WERI-Rb-1 (cell line): ENCODE measurements around the gene LARP7.
"Not testable (repeated sequence)": the region's sequence is repeated elsewhere in the genome, so short reads cannot be mapped to it uniquely, and the experiment has no call there.

Source experiments
- DNase-seq: peaks from one replicate; pipeline ENCODE4 v3.0.0-alpha.2; 2020
- H3K27ac ChIP-seq: fragments of 250-450 bp; sonication (Bioruptor Pico); 2 replicates; pipeline ENCODE4 v1.5.1; 2020; ENCODE audit warnings: mild to moderate bottlenecking, moderate library complexity
- H3K27me3 ChIP-seq: fragments of 250-450 bp; sonication (Bioruptor Pico); 2 replicates; pipeline ENCODE4 v1.5.1; 2021; ENCODE audit warnings: mild to moderate bottlenecking, low read depth, moderate library complexity; ENCODE audit not compliant: insufficient read depth, severe bottlenecking
- H3K36me3 ChIP-seq: fragments of 250-450 bp; sonication (Bioruptor Pico); 2 replicates; pipeline ENCODE4 v1.5.1; 2020; ENCODE audit warnings: mild to moderate bottlenecking, moderate library complexity
- H3K4me3 ChIP-seq: 2 replicates; pipeline ENCODE4 v1.5.1; 2011; ENCODE audit warnings: low read depth, mild to moderate bottlenecking, control low read depth, low read length
- H3K9me3 ChIP-seq: fragments of 250-450 bp; sonication (Bioruptor Pico); 2 replicates; pipeline ENCODE4 v1.5.1; 2021; ENCODE audit warnings: mild to moderate bottlenecking, moderate library complexity; ENCODE audit not compliant: severe bottlenecking
- TF ChIP-seq, protein P1 (sequence below): IDR thresholded peaks from 2 replicates; pipeline ENCODE4 v1.5.1; 2011; ENCODE audit warnings: low read depth, mild to moderate bottlenecking, control low read depth, inconsistent platforms, low read length

The LARP7 gene

DNA sequence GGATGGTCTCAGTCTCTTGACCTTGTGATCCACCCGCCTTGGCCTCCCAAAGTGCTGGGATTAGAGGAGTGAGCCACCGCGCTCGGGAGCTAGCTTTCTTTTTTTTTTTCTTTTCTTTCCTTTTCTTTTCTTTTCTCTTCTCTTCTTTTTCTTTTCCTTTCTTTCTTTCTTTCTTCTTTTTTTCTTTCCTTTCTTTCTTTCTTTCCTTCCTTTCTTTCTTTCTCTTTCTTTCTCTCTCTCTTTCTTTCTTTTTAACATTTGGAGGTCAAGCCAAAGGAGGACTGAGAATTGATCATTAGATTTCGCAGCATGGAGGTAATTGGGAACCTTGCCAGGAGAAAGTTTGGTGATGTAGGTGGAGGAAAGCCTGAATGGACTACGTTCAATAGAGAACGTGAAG lies 67.4 kb downstream of the LARP7 start:
- Histone ChIP-seq H3K9me3 (no peaks in the 10 kb centered on the region), H3K4me3 (no peak overlapping the region), H3K27ac (no peak overlapping the region), H3K36me3 (no peaks in the 10 kb centered on the region), H3K27me3 (peaks cover 6% of the 10 kb centered on the region)
- TF ChIP-seq, protein P1, sequence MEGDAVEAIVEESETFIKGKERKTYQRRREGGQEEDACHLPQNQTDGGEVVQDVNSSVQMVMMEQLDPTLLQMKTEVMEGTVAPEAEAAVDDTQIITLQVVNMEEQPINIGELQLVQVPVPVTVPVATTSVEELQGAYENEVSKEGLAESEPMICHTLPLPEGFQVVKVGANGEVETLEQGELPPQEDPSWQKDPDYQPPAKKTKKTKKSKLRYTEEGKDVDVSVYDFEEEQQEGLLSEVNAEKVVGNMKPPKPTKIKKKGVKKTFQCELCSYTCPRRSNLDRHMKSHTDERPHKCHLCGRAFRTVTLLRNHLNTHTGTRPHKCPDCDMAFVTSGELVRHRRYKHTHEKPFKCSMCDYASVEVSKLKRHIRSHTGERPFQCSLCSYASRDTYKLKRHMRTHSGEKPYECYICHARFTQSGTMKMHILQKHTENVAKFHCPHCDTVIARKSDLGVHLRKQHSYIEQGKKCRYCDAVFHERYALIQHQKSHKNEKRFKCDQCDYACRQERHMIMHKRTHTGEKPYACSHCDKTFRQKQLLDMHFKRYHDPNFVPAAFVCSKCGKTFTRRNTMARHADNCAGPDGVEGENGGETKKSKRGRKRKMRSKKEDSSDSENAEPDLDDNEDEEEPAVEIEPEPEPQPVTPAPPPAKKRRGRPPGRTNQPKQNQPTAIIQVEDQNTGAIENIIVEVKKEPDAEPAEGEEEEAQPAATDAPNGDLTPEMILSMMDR, result no peak
- DNase-seq, result no peak

- Histone ChIP-seq H3K9me3 (no peaks in the 10 kb centered on the region), H3K4me3 (peak overlapping the region; percentile 55), H3K27ac (no peak overlapping the region), H3K27me3 (peaks cover 6% of the 10 kb centered on the region), H3K36me3 (no peaks in the 10 kb centered on the region)
- peak; percentile 56 for DNase-seq
- TF ChIP-seq, protein P1, result no peak
These were observed 68.3 kb downstream of the LARP7 start for GRCh38 chr4:112704991-112705845.

DNA sequence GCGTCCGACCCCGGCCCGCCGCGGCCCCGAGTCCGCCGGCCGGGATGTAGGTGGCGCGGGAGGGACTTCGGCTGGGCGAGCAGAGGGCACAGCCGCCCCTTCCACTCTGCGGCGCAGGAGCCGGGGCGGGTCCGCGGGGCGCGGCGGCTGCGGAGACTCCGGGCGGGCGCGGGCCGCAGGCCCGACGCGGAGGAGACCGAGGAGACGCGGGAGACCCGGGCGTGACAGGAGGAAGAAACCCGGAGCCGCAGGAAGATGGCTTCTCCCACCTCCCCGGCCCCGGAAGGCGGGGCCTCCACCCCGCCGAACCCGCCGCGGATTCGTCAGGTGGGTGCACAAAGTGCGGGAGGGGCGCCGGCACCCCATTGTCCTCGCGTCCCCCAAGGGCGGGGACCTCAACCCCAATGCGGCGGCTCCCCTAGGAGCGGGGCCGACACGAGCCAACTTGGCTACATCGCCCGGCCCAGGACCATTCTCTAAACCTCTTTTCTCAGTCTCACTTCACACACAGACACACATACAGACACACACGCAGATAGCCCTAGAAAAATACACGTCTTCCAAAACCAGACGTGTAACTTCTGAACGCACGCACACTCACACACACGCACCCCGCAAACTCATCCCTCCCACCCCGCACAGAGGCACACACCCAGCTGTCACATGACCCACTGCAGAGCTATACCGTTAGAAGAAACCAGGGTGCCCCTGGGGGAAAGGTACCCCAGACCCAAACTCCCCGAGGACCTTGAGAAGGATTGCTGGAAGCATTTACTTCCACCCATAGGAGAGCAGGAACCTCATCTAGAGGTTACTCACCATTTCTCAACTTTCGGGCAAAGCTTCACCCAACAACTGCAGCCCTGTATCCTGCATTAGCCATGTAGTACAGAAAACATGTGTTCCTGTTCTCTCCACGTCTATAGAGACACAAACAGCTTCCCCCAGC lies 69.2 kb downstream of the LARP7 start:
- H3K4me3 ChIP-seq, result peak overlapping the region; percentile 73
- H3K36me3 ChIP-seq, H3K27me3 ChIP-seq, H3K27ac ChIP-seq, H3K9me3 ChIP-seq: not testable (repeated sequence)
- DNase-seq, result peak; percentile 48

GRCh38 chr4:112706840-112707207 lies 69.9 kb downstream of the LARP7 start:
- no peaks in the 10 kb centered on the region for H3K9me3 ChIP-seq
- H3K27ac ChIP-seq, result no peak overlapping the region
- TF ChIP-seq, protein P1, result no peak
- H3K36me3 ChIP-seq, result no peaks in the 10 kb centered on the region
- peaks cover 6% of the 10 kb centered on the region for H3K27me3 ChIP-seq
- DNase-seq, result no peak
- peak overlapping the region; percentile 73 for H3K4me3 ChIP-seq
